ENCODE results near the gene SLC39A9.

DNA sequence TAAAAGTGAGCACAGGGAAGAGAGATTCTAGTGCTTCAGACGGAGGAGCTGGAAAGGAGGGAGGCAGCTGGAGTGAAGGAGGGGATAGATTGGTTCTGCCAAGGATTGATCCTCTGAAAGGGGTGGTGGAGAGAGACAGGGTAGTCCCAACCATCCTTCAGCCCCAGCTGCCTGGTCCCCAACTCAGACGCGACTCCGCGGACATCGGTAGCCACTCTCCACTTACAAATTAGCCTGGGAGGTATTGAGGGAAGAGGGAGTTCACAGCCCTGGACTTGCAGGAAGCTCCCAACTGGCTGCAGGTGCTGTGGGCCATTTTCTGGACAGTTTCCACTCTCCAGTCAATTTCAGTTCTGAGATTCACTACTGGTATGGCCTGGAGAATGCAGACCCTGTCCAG is 87.2 kb downstream of the SLC39A9 start:
- TF ChIP-seq ELF4 (IDR thresholded peaks at IDR 0.05): no peak
- no peak for TF ChIP-seq BHLHE40 (IDR thresholded peaks at IDR 0.05; ENCODE audit: borderline replicate concordance)
- TF ChIP-seq SUZ12 (IDR thresholded peaks at IDR 0.05): no peak
- no peak for TF ChIP-seq FOXM1 (IDR thresholded peaks at IDR 0.05; ENCODE audit: borderline replicate concordance)
- TF ChIP-seq, protein P1, sequence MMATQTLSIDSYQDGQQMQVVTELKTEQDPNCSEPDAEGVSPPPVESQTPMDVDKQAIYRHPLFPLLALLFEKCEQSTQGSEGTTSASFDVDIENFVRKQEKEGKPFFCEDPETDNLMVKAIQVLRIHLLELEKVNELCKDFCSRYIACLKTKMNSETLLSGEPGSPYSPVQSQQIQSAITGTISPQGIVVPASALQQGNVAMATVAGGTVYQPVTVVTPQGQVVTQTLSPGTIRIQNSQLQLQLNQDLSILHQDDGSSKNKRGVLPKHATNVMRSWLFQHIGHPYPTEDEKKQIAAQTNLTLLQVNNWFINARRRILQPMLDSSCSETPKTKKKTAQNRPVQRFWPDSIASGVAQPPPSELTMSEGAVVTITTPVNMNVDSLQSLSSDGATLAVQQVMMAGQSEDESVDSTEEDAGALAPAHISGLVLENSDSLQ (IDR thresholded peaks at IDR 0.05): no peak
- TF ChIP-seq ARNT (IDR thresholded peaks at IDR 0.05): no peak
- TF ChIP-seq NFRKB (IDR thresholded peaks at IDR 0.05): no peak
- TF ChIP-seq TARDBP (IDR thresholded peaks at IDR 0.05): no peak
